LNCAP (cell line): ENCODE measurements around the gene CPSF4L.

Source experiments
- TF ChIP-seq, protein P1 (sequence below): fragments of 450-650 bp; IDR thresholded peaks from 2 replicates; pipeline ENCODE4 v1.5.1; 2017; ENCODE audit warnings: mild to moderate bottlenecking

Gene CPSF4L

DNA sequence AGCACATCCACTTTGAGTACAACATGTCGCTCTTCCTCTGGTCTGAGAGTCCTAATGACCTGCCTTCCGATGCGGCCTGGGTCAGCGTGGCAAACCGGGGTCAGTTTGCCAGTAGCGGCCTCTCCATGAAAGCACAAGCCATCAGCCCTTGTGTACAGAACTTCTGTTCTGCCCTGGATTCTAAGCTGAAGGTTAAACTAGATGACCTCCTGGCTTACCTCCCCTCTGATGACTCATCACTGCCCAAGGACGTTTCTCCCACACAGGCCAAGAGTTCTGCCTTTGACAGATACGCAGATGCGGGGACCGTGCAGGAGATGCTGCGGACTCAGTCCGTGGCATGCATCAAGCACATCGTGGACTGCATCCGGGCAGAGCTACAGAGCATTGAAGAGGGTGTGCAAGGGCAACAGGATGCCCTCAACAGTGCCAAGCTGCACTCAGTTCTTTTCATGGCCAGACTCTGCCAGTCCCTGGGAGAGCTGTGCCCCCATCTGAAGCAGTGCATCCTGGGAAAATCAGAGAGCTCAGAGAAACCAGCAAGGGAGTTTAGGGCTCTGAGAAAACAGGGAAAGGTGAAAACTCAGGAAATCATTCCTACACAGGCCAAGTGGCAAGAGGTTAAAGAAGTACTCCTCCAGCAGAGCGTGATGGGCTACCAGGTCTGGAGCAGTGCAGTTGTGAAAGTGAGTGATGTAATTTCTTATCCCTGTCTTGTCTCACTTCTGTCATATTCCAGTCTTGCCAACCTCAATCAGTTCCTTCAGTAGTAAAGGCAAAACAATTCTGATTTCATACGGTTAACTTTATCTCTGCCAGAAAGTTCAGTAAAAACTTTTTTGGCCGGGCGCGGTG is 60.2 kb downstream of the CPSF4L start:
- TF ChIP-seq, protein P1, sequence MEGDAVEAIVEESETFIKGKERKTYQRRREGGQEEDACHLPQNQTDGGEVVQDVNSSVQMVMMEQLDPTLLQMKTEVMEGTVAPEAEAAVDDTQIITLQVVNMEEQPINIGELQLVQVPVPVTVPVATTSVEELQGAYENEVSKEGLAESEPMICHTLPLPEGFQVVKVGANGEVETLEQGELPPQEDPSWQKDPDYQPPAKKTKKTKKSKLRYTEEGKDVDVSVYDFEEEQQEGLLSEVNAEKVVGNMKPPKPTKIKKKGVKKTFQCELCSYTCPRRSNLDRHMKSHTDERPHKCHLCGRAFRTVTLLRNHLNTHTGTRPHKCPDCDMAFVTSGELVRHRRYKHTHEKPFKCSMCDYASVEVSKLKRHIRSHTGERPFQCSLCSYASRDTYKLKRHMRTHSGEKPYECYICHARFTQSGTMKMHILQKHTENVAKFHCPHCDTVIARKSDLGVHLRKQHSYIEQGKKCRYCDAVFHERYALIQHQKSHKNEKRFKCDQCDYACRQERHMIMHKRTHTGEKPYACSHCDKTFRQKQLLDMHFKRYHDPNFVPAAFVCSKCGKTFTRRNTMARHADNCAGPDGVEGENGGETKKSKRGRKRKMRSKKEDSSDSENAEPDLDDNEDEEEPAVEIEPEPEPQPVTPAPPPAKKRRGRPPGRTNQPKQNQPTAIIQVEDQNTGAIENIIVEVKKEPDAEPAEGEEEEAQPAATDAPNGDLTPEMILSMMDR = no peak

DNA sequence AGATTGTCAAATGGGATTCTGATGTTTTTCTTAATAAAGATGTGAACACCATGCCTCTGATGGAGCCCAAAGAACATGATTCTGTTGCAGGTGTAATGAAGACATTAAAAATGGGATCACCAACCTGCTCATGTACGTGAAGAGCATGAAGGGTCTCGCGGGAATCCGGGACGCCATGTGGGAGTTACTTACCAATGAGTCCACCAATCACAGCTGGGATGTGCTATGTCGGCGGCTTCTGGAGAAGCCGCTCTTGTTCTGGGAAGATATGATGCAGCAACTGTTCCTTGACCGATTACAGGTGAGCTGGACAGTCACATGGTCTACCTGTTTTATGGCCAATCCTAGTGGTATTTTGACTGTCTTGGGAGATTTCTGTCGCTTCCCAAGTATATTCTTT is 61.2 kb downstream of the CPSF4L start:
- TF ChIP-seq, protein P1 = no peak

GRCh38 chr17:73199751-73200317 is 61.8 kb downstream of the CPSF4L start:
- TF ChIP-seq, protein P1 = no peak

- TF ChIP-seq, protein P1 = no peak
These were observed 62.8 kb downstream of the CPSF4L start for GRCh38 chr17:73198930-73199260.
